Mesenchymal stem cell (in vitro differentiated cells and primary cell): ENCODE data around the gene HOXA7.

Experiments used
- DNase-seq: peaks from one replicate; pipeline ENCODE4 v3.0.0-alpha.2; 2013
- H2AFZ ChIP-seq: one replicate; pipeline ENCODE4 v1.6.1; 2013; ENCODE audit warnings: low read depth, mild to moderate bottlenecking, control low read depth, inconsistent platforms, low read length, moderate library complexity
- H2AK5ac ChIP-seq: 2 replicates; pipeline ENCODE4 v1.6.1; 2013; ENCODE audit warnings: low read length, moderate library complexity, mild to moderate bottlenecking, inconsistent platforms; ENCODE audit not compliant: severe bottlenecking
- H2BK120ac ChIP-seq: one replicate; pipeline ENCODE4 v1.6.1; 2013; ENCODE audit warnings: low read depth, mild to moderate bottlenecking, inconsistent platforms, low read length, moderate library complexity
- H2BK12ac ChIP-seq, 2 experiments: one replicate each; pipeline ENCODE4 v1.6.1; 2013; ENCODE audit warnings: inconsistent platforms in 2 of 2, low read length in 2 of 2, mild to moderate bottlenecking in 2 of 2, moderate library complexity in 2 of 2, control low read depth in 1 of 2
- H2BK15ac ChIP-seq: one replicate; pipeline ENCODE4 v1.6.1; 2013; ENCODE audit warnings: mild to moderate bottlenecking, low read depth, inconsistent platforms; ENCODE audit not compliant: poor library complexity, severe bottlenecking
- H2BK5ac ChIP-seq: 2 replicates; pipeline ENCODE4 v1.6.1; 2013; ENCODE audit warnings: low read depth, mild to moderate bottlenecking, low read length, control low read depth, inconsistent platforms; ENCODE audit not compliant: poor library complexity, severe bottlenecking
- H3K14ac ChIP-seq, 2 experiments: one replicate each; pipeline ENCODE4 v1.6.1; 2013; ENCODE audit warnings: inconsistent platforms in 2 of 2, low read length in 2 of 2, control low read depth in 1 of 2, mild to moderate bottlenecking in 1 of 2, moderate library complexity in 1 of 2
- H3K18ac ChIP-seq, 2 experiments: one replicate each; pipeline ENCODE4 v1.6.1; 2013; ENCODE audit warnings: inconsistent platforms in 2 of 2, low read length in 2 of 2, control low read depth in 1 of 2, low read depth in 1 of 2, mild to moderate bottlenecking in 1 of 2
- H3K23ac ChIP-seq, 2 experiments: one replicate each; pipeline ENCODE4 v1.6.1; 2013; ENCODE audit warnings: inconsistent platforms in 2 of 2, low read length in 2 of 2, mild to moderate bottlenecking in 2 of 2, moderate library complexity in 2 of 2, control low read depth in 1 of 2
- H3K27ac ChIP-seq: 2 replicates; pipeline ENCODE4 v1.5.1; 2013; ENCODE audit warnings: mild to moderate bottlenecking, moderate library complexity, low read length, control low read depth, inconsistent platforms; ENCODE audit not compliant: poor library complexity, severe bottlenecking
- H3K27me3 ChIP-seq, 2 experiments: 2 replicates each; pipeline versions ENCODE4 v1.6.1 to v1.7.0; 2013; ENCODE audit warnings: low read length in 2 of 2, mild to moderate bottlenecking in 2 of 2, moderate library complexity in 2 of 2, control low read depth in 1 of 2, inconsistent platforms in 1 of 2; ENCODE audit not compliant: control insufficient read depth in 1 of 2, insufficient read depth in 1 of 2
- H3K36me3 ChIP-seq, 2 experiments: 2 replicates each; pipeline versions ENCODE4 v1.6.1 to v1.7.0; 2013; ENCODE audit warnings: low read length in 2 of 2, control low read depth in 1 of 2, inconsistent platforms in 1 of 2, low read depth in 1 of 2, mild to moderate bottlenecking in 1 of 2; ENCODE audit not compliant: insufficient read depth in 2 of 2, control insufficient read depth in 1 of 2
- H3K4ac ChIP-seq, 2 experiments: one replicate each; pipeline ENCODE4 v1.6.1; 2013; ENCODE audit warnings: inconsistent platforms in 2 of 2, low read length in 2 of 2, mild to moderate bottlenecking in 2 of 2, moderate library complexity in 2 of 2, control low read depth in 1 of 2, low read depth in 1 of 2
- H3K4me1 ChIP-seq: 2 replicates; pipeline ENCODE4 v1.6.1; 2013; ENCODE audit warnings: low read depth, low read length, control low read depth; ENCODE audit not compliant: control insufficient read depth, insufficient read depth
- H3K4me2 ChIP-seq: 2 replicates; pipeline ENCODE4 v1.6.1; 2013; ENCODE audit warnings: low read length, mild to moderate bottlenecking, inconsistent platforms; ENCODE audit not compliant: poor library complexity, severe bottlenecking
- H3K4me3 ChIP-seq, 2 experiments: 2 replicates each; pipeline versions ENCODE4 v1.5.1 to v1.7.0; 2013; ENCODE audit warnings: low read length in 2 of 2, mild to moderate bottlenecking in 2 of 2, control low read depth in 1 of 2, low read depth in 1 of 2; ENCODE audit not compliant: insufficient read depth in 1 of 2
- H3K79me1 ChIP-seq: replicated peaks from 2 replicates; pipeline ENCODE4 v1.6.1; 2013; ENCODE audit warnings: mild to moderate bottlenecking, control low read depth, low read length, inconsistent platforms; ENCODE audit not compliant: poor library complexity, severe bottlenecking
- H3K9ac ChIP-seq: 2 replicates; pipeline ENCODE4 v1.7.0; 2013; ENCODE audit warnings: mild to moderate bottlenecking, low read length, moderate library complexity
- H3K9me3 ChIP-seq: 2 replicates; pipeline ENCODE4 v1.7.0; 2013; ENCODE audit warnings: mild to moderate bottlenecking, low read length; ENCODE audit not compliant: control insufficient read depth
- H4K8ac ChIP-seq: one replicate; pipeline ENCODE4 v1.6.1; 2013; ENCODE audit warnings: inconsistent platforms, mild to moderate bottlenecking, low read length, moderate library complexity
- H4K91ac ChIP-seq: one replicate; pipeline ENCODE4 v1.6.1; 2013; ENCODE audit warnings: mild to moderate bottlenecking, low read length, inconsistent platforms
- WGBS: methylation state at CpG from one replicate; pipeline ENCODE4 v1.1.7; 2013; ENCODE audit warnings: mixed read lengths; 5-methylcytosine and 5-hydroxymethylcytosine counted together

The HOXA7 gene

GRCh38 chr7:27170426-27171324, 14.2 kb upstream of the HOXA7 start:
- no peak for DNase-seq
- Histone ChIP-seq H3K9me3 (no peaks in the 10 kb centered on the region), H3K4me3 (peak overlapping the region; percentile 70 to 92), H3K4ac (peak overlapping the region in 1 of 2 experiments; percentile 86), H4K8ac (no peak overlapping the region), H2BK5ac (peak overlapping the region; percentile 75), H3K9ac (peak overlapping the region; percentile 90), H3K27me3 (peaks cover 0 to 8% of the 10 kb centered on the region in 2 experiments), H3K4me2 (peak overlapping the region; percentile 60), H3K4me1 (peaks cover 9% of the 10 kb centered on the region), H4K91ac (no peak overlapping the region), H2BK15ac (no peak overlapping the region), H2AFZ (no peak overlapping the region), H3K14ac (no peak overlapping the region), H3K79me1 (no peaks in the 10 kb centered on the region), H3K23ac (no peak overlapping the region), H3K27ac (peak overlapping the region; percentile 91), H3K18ac (peak overlapping the region; percentile 58 to 97), H2AK5ac (no peak overlapping the region), H2BK120ac (no peak overlapping the region), H2BK12ac (no peak overlapping the region), H3K36me3 (peaks cover 4 to 66% of the 10 kb centered on the region in 2 experiments)
- 16% methylated on average over 4 of the region's 11 CpGs for WGBS

- Histone ChIP-seq H3K4me1 (peaks cover 15% of the 10 kb centered on the region), H3K27ac (peak overlapping the region; percentile 93), H3K23ac (peak overlapping the region; percentile 73 to 98), H4K91ac (peak overlapping the region; percentile 80), H2BK12ac (peak overlapping the region; percentile 75 to 93), H3K9ac (peak overlapping the region; percentile 90), H3K18ac (peak overlapping the region; percentile 87 to 97), H3K36me3 (peaks cover 4 to 68% of the 10 kb centered on the region in 2 experiments), H2AK5ac (peak overlapping the region; percentile 56), H4K8ac (peak overlapping the region; percentile 88), H2BK15ac (peak overlapping the region; percentile 85), H3K4ac (peak overlapping the region; percentile 87 to 95), H3K14ac (peak overlapping the region in 1 of 2 experiments; percentile 98), H3K4me3 (peak overlapping the region; percentile 70 to 92), H2BK5ac (peak overlapping the region; percentile 96), H2AFZ (peak overlapping the region; percentile 34), H3K9me3 (no peaks in the 10 kb centered on the region), H3K4me2 (peak overlapping the region; percentile 54), H3K27me3 (peaks cover 0 to 8% of the 10 kb centered on the region in 2 experiments), H2BK120ac (peak overlapping the region; percentile 89), H3K79me1 (no peaks in the 10 kb centered on the region)
- 3% methylated on average over 24 of the region's 46 CpGs for WGBS
- DNase-seq: peak; percentile 66
Measured at GRCh38 chr7:27169658-27170425, 13.4 kb upstream of the HOXA7 start.

GRCh38 chr7:27168265-27168947, 11.9 kb upstream of the HOXA7 start:
- 4% methylated on average over 22 of the region's 25 CpGs for WGBS
- Histone ChIP-seq H3K4me3 (peak overlapping the region; percentile 49 to 92), H2AFZ (no peak overlapping the region), H2BK5ac (peak overlapping the region; percentile 36), H3K4me2 (peak overlapping the region; percentile 77), H3K79me1 (no peaks in the 10 kb centered on the region), H4K91ac (peak overlapping the region; percentile 83), H2BK12ac (peak overlapping the region in 1 of 2 experiments; percentile 29), H3K9ac (peak overlapping the region; percentile 90), H3K9me3 (no peaks in the 10 kb centered on the region), H3K4me1 (peaks cover 19% of the 10 kb centered on the region), H3K27me3 (peaks cover 0 to 8% of the 10 kb centered on the region in 2 experiments), H2AK5ac (no peak overlapping the region), H2BK15ac (no peak overlapping the region), H4K8ac (peak overlapping the region; percentile 63), H3K23ac (peak overlapping the region in 1 of 2 experiments; percentile 46), H3K4ac (peak overlapping the region; percentile 73 to 89), H3K27ac (peak overlapping the region; percentile 73), H2BK120ac (peak overlapping the region; percentile 51), H3K18ac (peak overlapping the region; percentile 31 to 67), H3K36me3 (peaks cover 7 to 71% of the 10 kb centered on the region in 2 experiments), H3K14ac (peak overlapping the region in 1 of 2 experiments; percentile 82)
- DNase-seq: peak; percentile 80
